DMS53 treated with DMSO at 0.1 percent for 48 hours (cell line): ENCODE results near the gene GCA.

Experiments
- DNase-seq: peaks from one replicate; lab custom pipeline; 2025; ENCODE audit not compliant: unreplicated experiment; lab: John Stamatoyannopoulos, UW

The GCA gene

GRCh38 chr2:162327806-162328205 is 16.1 kb upstream of the GCA start:
- no peak for DNase-seq

DNA sequence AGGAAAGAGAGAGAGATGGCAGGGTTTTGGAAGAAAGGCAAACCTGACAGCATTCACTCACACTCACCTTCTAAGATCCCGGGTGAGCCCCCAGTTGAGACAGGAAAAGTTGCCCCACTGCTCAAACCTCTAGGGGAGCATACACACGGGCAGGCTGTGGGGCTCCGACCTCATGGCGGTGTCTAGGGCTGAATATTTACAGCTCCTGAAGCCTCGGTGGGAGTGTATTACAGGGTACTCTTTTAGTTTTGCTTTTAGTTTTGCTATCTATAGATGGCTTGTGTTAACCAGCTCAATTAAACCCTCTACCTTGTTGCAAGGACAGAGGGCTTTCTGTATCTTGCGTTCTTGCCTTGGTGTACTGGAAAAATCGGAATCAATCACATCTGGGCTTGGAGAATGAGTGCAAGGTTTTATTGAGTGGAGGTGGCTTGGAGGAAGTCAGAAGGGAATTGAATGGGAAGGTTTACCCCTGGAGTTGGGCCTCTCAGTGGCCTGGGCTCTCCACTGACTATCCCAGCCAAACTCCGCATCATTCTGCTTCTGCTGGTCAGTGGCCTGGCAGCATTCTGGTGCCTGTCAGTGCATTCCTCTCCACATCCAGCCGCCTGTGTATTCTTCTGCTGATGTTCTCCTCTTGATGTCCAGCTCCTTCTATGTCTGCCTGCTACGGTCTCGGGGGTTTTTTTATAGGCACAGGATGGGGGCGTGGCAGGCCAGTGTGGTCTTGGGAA is 15.3 kb upstream of the GCA start:
- no peak for DNase-seq

DNA sequence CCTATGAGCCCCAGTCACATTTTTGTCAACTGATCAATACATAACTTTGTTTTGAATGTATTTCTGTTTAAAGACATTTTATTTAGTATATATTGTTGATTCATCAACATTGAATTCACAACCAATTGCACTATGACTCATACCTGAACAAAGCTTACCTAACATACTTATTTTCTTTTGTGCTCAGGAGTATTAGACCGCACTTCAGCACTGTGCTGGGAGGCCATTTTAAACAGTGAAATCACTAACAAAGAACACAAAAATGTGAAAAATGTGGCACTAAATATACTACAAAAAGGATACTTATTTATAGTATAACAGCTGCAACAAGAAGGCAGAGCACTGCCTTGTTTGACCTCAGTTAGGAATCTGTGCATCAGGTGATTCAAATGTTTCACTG is 13.1 kb upstream of the GCA start:
- no peak for DNase-seq

DNA sequence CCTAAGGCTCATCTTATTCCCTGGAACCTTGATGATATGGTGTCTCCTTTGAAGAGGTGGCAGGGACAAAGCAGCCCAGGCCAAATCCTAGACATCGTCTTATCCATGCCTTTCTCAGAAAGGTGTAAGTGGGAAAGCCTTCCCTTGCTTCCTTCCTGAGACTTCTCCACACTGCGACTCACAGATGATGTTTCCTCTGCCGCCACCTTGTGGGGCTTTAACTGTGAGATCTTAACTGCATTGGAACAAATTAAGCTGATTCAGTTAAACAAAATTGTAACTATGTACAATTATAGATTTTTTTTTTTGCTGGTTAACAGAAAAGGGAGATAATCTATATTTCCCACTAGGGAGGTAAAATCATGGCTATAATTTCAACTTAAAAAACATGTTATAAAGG is 10.0 kb upstream of the GCA start:
- no peak for DNase-seq

- DNase-seq: no peak
These were observed 6.1 kb upstream of the GCA start for GRCh38 chr2:162337868-162338267.

DNA sequence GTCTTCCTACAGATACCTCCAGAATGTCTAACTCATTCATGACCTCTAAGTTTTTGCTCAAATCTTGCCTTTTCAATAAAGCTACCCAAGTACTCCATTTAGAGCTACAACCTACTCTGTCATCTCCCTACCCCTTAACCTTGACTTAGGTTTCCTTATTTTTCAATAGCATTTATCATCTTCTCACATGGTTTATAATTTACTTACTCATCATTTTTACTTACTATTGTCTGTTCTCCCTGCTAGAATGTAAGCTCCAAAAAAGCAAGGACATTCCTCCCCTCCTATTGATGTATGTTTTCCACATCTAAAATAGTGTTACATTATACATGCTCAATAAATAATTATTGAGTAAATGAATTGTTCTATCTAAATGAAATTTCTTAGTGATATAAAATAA is 3.1 kb upstream of the GCA start:
- DNase-seq: no peak

DNA sequence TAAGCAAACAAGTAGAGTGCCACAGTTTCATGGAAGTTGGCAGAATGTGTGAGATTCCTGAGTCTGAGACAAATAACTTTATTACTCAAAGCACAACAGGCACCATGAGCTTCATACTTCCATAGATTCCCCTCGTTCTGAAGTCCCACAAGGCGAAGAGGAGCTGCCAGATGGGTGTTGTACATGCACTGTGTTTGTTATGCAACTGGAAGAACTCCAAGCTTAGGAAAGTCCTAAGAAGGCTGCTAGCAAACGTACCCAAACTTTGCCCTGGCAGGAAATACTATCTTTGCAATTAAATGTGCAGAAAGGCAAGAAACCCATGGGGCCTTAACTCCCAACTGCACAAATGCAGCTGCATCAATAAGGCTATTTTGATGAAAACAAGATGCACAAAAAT is 1.6 kb upstream of the GCA start:
- no peak for DNase-seq

GRCh38 chr2:162342841-162343240 is 1.1 kb upstream of the GCA start:
- DNase-seq: no peak

DNA sequence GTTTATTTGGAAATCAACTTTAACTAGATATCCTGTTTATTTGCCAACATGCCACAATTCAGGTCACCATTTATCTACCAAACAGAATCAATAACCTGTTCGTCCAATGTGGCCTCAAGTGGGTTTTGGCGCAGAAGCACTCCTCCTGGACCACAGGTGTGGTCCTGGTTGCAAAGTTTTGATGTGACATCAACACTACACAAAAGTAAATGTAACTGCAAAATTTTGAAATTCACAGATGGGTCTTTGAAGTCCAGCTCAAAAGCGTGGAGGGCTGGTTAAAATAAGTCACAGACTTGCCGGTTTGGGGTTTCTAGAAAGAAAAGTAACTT is 474 bp upstream of the GCA start:
- DNase-seq: no peak

DNA sequence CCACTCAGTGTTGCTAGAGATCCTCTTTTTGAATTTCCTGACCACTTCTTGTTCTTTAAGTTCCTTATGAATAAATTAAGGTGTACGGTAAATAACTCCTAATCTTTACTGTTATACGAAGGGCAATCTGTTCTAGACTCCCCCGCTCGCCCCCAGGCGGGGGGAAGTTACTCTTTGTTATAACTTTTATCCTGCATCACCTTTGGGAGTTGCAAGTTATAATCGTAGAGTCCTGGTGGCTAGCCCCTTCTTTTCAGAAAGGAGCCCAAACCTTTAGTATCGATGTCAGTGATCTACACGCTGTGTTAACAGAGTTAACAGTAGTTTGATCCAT is 652 bp downstream of the GCA start:
- peak; percentile 36 for DNase-seq

- DNase-seq: no peak
These were observed 21.5 kb downstream of the GCA start for GRCh38 chr2:162365392-162365791.

DNA sequence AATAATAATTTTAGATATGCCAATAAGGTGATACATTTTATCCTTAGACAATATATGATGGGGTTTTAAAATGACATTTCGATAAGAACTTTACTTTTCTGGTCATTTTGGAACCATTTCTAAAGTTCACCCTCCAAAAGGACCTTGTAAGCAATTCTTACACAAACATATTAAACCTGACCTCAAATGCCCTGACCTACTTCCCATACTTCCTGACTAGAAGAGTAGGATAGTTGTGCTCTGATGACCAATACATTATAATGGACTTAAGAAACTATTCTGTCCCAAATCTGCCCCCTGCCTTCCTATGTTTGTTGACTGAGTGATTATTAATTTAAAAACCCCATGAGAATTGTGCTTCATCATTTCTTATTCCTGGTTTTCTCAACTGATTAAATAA is 24.6 kb downstream of the GCA start:
- no peak for DNase-seq

DNA sequence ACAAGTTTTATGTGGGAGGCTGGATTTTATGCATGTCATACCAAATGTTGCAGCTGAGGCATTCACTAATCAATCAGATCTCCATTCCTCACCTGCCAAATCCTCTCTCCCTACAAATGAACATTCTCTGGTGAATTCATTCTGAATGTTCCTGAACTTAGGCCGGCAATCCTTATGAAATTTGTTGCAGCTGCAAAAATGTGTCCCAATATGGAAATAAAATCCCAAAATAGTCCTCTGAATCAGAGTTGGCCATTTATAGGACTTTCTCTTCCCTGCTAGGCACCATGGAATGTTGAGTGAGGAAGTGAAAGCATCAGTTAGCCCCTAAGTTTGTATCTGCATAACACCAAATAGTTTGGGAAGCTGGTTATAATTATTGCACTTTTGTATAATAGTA is 25.6 kb downstream of the GCA start:
- no peak for DNase-seq

DNA sequence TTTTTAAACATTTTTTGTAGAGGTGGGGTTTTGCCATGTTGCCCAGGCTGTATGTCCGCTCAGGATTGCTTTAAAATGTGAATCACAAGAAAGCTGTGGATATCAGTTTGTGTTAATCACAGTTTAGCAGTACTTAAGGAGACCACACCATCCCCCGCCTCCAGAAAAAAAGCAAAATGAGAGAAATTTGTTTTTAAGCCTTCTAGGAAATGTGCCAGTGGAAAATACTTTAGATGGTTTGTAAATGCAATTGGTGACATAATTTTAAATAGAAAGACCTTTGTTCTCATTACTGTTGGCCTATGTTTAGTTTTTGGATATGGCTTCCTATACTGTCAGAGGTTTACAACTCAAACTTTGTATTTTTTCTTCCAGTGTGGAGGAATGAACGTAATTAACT is 27.0 kb downstream of the GCA start:
- DNase-seq: no peak

DNA sequence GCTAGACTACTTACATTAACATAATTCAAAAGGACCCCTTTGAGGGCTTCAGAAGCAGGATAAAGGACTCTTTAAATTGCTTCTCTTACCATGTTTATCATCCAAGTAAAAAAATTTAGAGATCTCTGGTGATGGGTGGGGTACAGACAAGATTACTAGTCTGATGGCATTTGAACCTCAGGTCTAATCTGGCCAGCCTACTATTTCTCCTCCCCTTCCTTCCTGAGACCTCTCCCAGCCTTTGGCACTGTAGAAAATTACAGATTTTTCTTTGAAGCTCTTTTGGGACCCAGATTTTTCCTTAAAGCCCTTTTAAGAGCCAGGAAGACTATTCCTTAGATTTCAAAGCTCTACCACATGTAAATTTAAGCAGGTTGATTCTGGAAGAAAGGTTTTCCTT is 28.9 kb downstream of the GCA start:
- no peak for DNase-seq

- DNase-seq: no peak
These were observed 36.0 kb downstream of the GCA start for GRCh38 chr2:162379719-162380580.

DNA sequence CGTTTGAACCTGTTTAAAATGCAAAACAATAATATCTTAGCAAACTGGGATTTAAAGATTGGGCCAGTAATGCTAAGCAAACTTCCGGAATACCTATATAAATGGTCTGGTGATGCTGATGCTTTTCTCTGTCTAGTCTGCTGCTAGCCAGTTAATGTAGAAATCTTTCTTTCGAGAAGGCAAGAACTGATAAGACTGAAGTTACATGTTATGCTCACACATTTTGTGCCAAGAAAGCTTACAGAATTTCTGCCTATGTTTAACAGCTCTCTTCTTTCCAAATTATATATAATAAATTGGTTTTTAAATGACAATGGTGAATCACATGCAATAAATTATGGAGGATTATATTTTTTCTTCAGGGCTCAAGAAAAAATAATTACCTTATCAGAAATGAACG is 37.9 kb downstream of the GCA start:
- no peak for DNase-seq

GRCh38 chr2:162382278-162382677 is 38.3 kb downstream of the GCA start:
- DNase-seq: no peak

DNA sequence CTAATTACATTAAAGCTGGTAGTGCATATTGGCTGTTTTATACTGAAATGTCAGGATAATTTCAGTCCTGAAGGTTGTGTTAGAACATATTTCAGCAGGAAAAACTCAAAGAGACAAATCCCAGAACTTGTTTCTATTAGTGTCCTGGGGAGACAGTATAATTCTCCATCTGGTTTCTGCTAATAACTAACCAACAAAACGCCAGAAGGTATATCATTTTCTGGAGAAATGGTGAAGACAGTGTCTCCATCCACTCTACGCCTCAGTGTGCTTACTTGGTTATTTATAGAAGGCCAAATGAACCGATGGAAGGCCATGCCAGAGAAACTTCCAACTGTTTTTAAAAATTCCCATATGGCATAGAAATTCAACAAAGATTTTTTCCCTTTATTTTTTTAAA is 41.6 kb downstream of the GCA start:
- DNase-seq: no peak

DNA sequence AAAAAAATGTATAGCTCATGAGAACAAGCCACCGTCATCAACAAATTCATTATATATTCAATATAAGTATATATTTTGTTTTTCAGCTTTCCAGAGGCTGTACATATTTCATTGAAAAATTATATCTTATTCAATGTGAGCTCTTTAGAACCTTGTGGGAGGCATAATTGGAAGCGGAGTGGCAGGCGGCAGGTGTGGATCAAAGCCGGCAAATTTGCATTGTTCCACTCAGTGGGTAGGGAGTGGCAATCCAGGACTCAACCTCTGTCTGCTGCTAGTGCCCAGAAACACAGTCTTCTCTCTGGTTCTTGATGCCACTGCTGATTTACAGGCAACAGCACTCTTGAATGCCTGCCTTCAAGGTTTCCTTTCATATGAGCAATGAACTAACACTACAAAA is 46.9 kb downstream of the GCA start:
- peak; percentile 32 for DNase-seq

DNA sequence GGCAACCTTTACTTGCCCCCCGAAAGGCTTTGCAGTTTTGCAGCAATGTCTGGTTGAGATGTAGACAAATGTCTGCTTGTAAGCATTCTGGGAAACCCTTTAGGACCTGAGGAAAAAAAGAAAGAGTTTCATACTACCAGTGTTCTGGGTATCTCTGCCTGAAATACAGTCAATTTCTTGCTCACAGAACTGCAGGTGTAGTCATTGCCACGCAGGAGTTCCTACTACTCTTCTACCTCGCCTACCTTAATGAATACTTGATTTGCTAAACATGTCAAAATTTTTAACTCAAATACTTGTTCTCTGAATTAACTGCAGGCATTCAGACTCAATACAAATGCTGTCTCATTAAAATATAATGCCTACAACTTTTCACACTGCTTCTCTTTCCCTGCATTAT is 56.4 kb downstream of the GCA start:
- DNase-seq: no peak

DNA sequence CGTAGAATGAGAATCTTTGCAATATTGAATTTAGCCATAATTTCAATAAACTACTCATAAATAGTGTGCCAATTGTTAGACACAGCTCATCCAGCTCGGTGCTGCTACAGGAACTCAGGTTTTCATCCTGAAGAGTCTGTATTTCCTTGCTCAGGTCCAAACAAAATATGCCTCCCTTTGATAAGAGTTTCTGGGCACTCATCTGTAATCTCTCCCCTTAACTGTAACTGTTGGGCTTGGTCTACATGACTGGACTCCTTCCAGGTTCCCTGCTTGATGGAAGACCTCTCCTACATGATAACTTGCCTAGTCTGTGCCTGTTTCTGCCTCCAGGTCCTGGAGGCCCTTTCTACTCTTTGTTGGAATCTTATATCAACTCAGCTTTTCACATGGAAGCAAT is 57.9 kb downstream of the GCA start:
- no peak for DNase-seq

DNA sequence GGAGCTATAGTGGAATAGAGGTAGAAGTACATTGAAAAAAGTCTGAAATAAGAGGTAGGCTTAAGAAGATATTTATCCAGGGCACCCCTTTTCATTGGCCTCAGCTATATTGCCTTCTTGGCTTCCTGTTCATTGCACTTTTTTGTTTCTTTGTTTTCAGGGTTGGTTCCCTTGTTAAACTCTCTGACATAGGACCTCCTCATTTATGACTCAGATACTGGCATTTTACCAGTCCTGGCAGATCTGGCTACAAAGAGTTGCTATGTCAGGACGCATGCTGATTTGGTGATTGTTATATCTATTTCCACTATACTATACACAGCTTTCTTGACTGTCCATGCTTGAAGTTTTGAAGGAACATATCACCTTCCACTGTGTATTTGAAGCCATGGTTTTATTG is 60.0 kb downstream of the GCA start:
- DNase-seq: no peak
